A549 treated with AZD2906 at 1 μM for 4 hours (cell line): Measurements from ENCODE around the gene RPS6KA1. TPM values are rescaled to one million over a fixed set of nuclear protein-coding genes. Genes with fewer than 3 reads are reported as not detected.

Experiments
- total RNA-seq: library from RNA; stranded (reverse); fragments of 200-300 nt; extraction: Qiagen RNA extraction; gene quantifications from 5 replicates; pipeline ENCODE4 v1.2.3, GENCODE V29; 2022

Gene RPS6KA1
- total RNA-seq = 13.9 to 17.0 TPM (median 16.5 TPM) in 5 replicates

DNA sequence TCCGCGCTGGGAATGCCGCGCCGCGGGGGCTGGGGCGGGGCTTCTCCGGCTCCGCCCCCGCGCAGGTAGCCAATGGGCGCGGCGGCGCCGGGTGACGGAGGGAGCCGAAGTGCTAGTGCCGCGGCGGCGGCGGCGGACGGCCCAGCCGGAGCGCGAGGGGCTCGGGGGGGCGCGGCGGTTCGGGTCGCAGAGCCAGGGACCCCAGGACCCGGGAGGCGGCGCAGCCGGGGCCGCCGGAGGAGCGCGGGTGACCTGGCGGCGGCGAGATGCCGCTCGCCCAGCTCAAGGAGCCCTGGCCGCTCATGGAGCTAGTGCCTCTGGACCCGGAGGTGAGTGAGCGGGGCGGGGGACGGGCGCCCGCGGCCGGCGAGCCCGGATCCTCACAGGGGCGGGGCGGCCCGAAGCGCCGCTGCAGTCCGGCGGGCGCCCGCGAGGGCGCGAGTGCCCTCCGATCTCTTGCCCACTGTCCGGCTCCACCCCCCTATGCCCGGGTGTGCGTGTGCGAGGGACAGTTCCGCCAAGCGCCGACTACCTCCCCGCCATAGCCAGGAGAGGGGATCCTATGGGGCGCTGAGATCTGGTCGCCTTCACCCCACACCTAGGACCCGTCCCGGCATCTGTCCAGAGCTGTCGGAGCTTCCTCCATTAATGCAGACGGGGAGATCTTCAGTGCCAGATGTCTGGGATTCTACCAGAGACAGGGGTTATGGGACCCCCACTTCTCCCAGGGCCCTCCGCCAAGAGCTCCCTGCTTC is at the start of gene RPS6KA1:
Gene RPS6KA1 (plus strand): TSS at position 107 of the 755 bp plus-strand sequence. CDS start 160 bp downstream, at position 267.

Other genes with a start within 250 kb of the RPS6KA1 start
- 108 to 151 TPM (median 140 TPM) in 5 replicates for gene SH3BGRL3, start 249.7 kb upstream of the RPS6KA1 start, total RNA-seq
- gene UBXN11, start 223.1 kb upstream of the RPS6KA1 start, total RNA-seq = 11.1 to 16.2 TPM (median 14.7 TPM) in 5 replicates
- gene CD52, start 211.8 kb upstream of the RPS6KA1 start, total RNA-seq = not detected in 5 replicates
- 1.4 to 2.7 TPM (median 1.6 TPM) in 5 replicates for gene CRYBG2, start 175.6 kb upstream of the RPS6KA1 start, total RNA-seq
- gene ZNF683, start 157.0 kb upstream of the RPS6KA1 start, total RNA-seq = not detected in 5 replicates
- gene LIN28A, start 118.9 kb upstream of the RPS6KA1 start, total RNA-seq = 0.02 TPM in 1 of 5 replicates, not detected in the others
- gene DHDDS, start 97.4 kb upstream of the RPS6KA1 start, total RNA-seq = 21.9 to 29.9 TPM (median 22.2 TPM) in 5 replicates
- 315 to 393 TPM (median 327 TPM) in 5 replicates for gene HMGN2, start 57.3 kb upstream of the RPS6KA1 start, total RNA-seq
- 36.9 to 41.2 TPM (median 37.6 TPM) in 5 replicates for gene ARID1A, start 166.3 kb downstream of the RPS6KA1 start, total RNA-seq